GM12878 (cell line): ENCODE measurements around the gene SPINK13. TPM values are rescaled to one million over a fixed set of nuclear protein-coding genes. Genes with fewer than 3 reads are reported as not detected.

Source experiments
- ATAC-seq: fragments of 200-7000 bp; cut with Tn5 transposase; 3 replicates; pipeline ENCODE4 v1.9.1; 2020; ENCODE audit warnings: mild to moderate bottlenecking, moderate library complexity
- BruUV-seq: library from RNA; stranded (reverse); fragments of 400-500 nt; replicated peaks from 2 replicates; lab custom pipeline; 2021; lab: Mats Ljungman, UMichigan
- CTCF ChIA-PET: fragments of 300-600 bp; sonication (Branson Sonifier 250); formaldehyde crosslinking; extraction: SDS; loops from one replicate; lab custom pipeline; 2021; ENCODE audit warnings: inconsistent platforms; lab: Yijun Ruan, JAX
- POLR2A ChIA-PET: fragments of 350-600 bp; formaldehyde crosslinking; extraction: SDS; loops from one replicate; lab custom pipeline; 2021; ENCODE audit warnings: inconsistent platforms; lab: Charles Lee
- RAD21 ChIA-PET: fragments of 300-600 bp; sonication (Branson Sonifier 250); formaldehyde crosslinking; loops from one replicate; lab custom pipeline; 2023; ENCODE audit warnings: antibody characterized with exemption; ENCODE audit not compliant: unreplicated experiment; lab: Charles Lee
- SMC1A ChIA-PET: fragments of 300-600 bp; sonication (Branson Sonifier 250); formaldehyde crosslinking; loops from one replicate; lab custom pipeline; 2023; ENCODE audit not compliant: unreplicated experiment, uncharacterized antibody; lab: Charles Lee
- DNase-seq: peaks from one replicate; pipeline ENCODE4 v3.0.0-alpha.2; 2011; ENCODE audit warnings: low read depth, low spot score
- FAIRE-seq: peaks from 3 replicates; lab custom pipeline; 2011; peaks lifted over from hg19 to GRCh38; lab: Jason Lieb, UNC
- H2AFZ ChIP-seq: 2 replicates; pipeline ENCODE4 v1.6.0; 2011; ENCODE audit warnings: low read depth, low read length, control low read depth; ENCODE audit not compliant: control insufficient read depth
- H3K27ac ChIP-seq: 2 replicates; pipeline ENCODE4 v1.5.1; 2011; ENCODE audit warnings: control low read depth; ENCODE audit not compliant: control insufficient read depth, insufficient read depth
- H3K27me3 ChIP-seq, 2 experiments: replicated peaks in 1 of 2; 2 replicates each; pipeline versions ENCODE4 v1.6.0 to v1.6.1; 2011; ENCODE audit warnings: low read length in 1 of 2; ENCODE audit not compliant: control insufficient read depth in 2 of 2, insufficient read depth in 2 of 2
- H3K36me3 ChIP-seq, 2 experiments: 2 replicates each; pipeline ENCODE4 v1.5.1; 2011; ENCODE audit warnings: low read length in 1 of 2; ENCODE audit not compliant: control insufficient read depth in 2 of 2, insufficient read depth in 2 of 2
- H3K4me1 ChIP-seq: 2 replicates; pipeline ENCODE4 v1.6.1; 2011; ENCODE audit warnings: mild to moderate bottlenecking, low read length, moderate library complexity, mixed read lengths; ENCODE audit not compliant: control insufficient read depth, insufficient read depth
- H3K4me2 ChIP-seq: 2 replicates; pipeline ENCODE4 v1.6.0; 2011; ENCODE audit warnings: control low read depth; ENCODE audit not compliant: control insufficient read depth, insufficient read depth
- H3K4me3 ChIP-seq: fragments of 200-600 bp; sonication (generic); 2 replicates; pipeline ENCODE4 v1.5.1; 2016
- H3K79me2 ChIP-seq: 2 replicates; pipeline ENCODE4 v1.6.0; 2011; ENCODE audit warnings: low read length; ENCODE audit not compliant: control insufficient read depth, insufficient read depth
- H3K9ac ChIP-seq: 2 replicates; pipeline ENCODE4 v1.8.0; 2011; ENCODE audit warnings: low read length, control low read depth, mixed read lengths; ENCODE audit not compliant: control insufficient read depth, insufficient read depth
- H3K9me3 ChIP-seq: replicated peaks from 3 replicates; pipeline ENCODE4 v1.5.1; 2011; ENCODE audit warnings: mild to moderate bottlenecking, low read length; ENCODE audit not compliant: control insufficient read depth, insufficient read depth
- H4K20me1 ChIP-seq: 2 replicates; pipeline ENCODE4 v1.6.0; 2011; ENCODE audit not compliant: control insufficient read depth, insufficient read depth
- FOXK2 ChIP-seq: fragments of 450-650 bp; IDR thresholded peaks from 2 replicates; pipeline ENCODE4 v1.6.1; 2017; ENCODE audit warnings: mild to moderate bottlenecking, moderate library complexity
- JUNB ChIP-seq: IDR thresholded peaks from 2 replicates; pipeline ENCODE4 v1.6.1; 2016; ENCODE audit warnings: antibody characterized with exemption, mild to moderate bottlenecking
- PML ChIP-seq: IDR thresholded peaks from 2 replicates; pipeline ENCODE4 v1.6.1; 2012; ENCODE audit warnings: low read length, inconsistent platforms
- SMC3 ChIP-seq: IDR thresholded peaks from 2 replicates; pipeline ENCODE4 v1.6.1; 2011; ENCODE audit warnings: low read length, improper control_type of control experiment, borderline replicate concordance
- STAT3 ChIP-seq: IDR thresholded peaks from 2 replicates; pipeline ENCODE4 v1.6.1; 2011; ENCODE audit warnings: low read depth, low read length, improper control_type of control experiment
- WGBS: methylation state at CpG from one replicate; pipeline ENCODE4 v1.1.6; 2016; ENCODE audit warnings: low lambda C conversion rate; ENCODE audit not compliant: insufficient replicate concordance, insufficient coverage; ENCODE audit errors: missing lambda C conversion rate; 5-methylcytosine and 5-hydroxymethylcytosine counted together
- in situ Hi-C: fragments of 300-500 bp; cut with MboI; formaldehyde crosslinking; loops from 9 replicates; pipeline ENCODE4 v1.14.3; 2018; ENCODE audit warnings: mixed read lengths
- intact Hi-C: fragments of 100-400 bp; cut with micrococcal nuclease; formaldehyde crosslinking; loops from one replicate; pipeline ENCODE4 v1.14.2; 2022; ENCODE audit not compliant: unreplicated experiment
- polyA plus RNA-seq, 11 experiments: library from polyadenylated mRNA; depleted of rRNA in 4 of 11; unstranded in 6 of 11; stranded (reverse) in 5 of 11; fragments of >200 nt; fragmentation: Nextera tagmentation in 4 of 11; fragmentation: Illumina TruSeq in 1 of 11; extraction: Ambion mirVana in 4 of 11; extraction: Trizol in 1 of 11; gene quantifications; 1 replicate in 1 of 11; 2 replicates in 10 of 11; pipeline versions ENCODE4 v1.2.1 to v1.2.3, GENCODE V29; 2011 to 2016; ENCODE audit warnings: inconsistent platforms in 2 of 11, missing spikeins in 2 of 11, low read depth in 1 of 11
- total RNA-seq, 4 experiments: library from RNA; depleted of rRNA in 3 of 4; stranded (reverse); fragments of >200 nt in 3 of 4; fragmentation: Illumina TruSeq in 1 of 4; extraction: Trizol in 1 of 4; gene quantifications; 2 replicates each; pipeline versions ENCODE4 v1.2.1 to v1.2.3, GENCODE V29; 2013 to 2021
- TF ChIP-seq, protein P1 (sequence below): fragments of 450-650 bp; IDR thresholded peaks from 2 replicates; pipeline ENCODE4 v1.6.1; 2018; ENCODE audit warnings: mild to moderate bottlenecking, low read depth, moderate library complexity; ENCODE audit not compliant: partially characterized antibody
- TF ChIP-seq, protein P2 (sequence below): fragments of 450-650 bp; formaldehyde crosslinking; IDR thresholded peaks from 2 replicates; pipeline ENCODE4 v1.4.0; 2022; ENCODE audit warnings: mild to moderate bottlenecking, moderate library complexity

Gene SPINK13
- total and polyA plus RNA-seq, 10 of the 15 experiments (the other 5 are each of a cell fraction or from before 2014, with no cell fraction given) = 0.15 to 0.16 TPM; not detected in 8

DNA sequence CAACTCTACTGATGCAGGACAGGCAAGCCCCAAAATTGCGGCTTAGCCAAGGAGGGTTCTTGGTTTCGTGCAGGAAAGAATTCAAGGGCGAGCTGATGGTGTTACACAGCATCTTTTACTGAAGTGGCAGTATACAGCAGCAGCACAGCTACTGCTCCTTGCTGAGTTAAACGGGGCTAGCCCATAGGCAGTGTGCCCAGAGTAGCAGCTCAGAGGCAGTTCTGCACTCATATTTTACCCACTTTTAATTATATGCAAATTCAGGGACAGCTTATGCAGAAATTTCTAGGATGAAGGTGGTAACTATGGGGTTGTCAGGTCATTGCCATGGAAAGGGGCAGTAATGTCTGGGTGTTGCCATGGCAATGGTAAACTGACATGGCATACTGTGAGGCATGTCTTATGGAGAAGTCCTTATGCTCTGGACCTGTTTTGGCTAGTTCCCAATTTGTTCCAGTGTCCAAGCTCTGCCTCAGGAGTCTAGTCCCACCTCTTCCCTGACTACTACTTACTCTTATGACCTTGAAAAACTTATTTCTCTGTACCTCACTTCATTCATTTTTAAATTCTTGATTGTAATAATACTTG, 64.8 kb downstream of the SPINK13 start:
- no peak for FAIRE-seq
- SMC1A ChIA-PET = no interaction called here
- no peaks in the 10 kb centered on the region for H3K9me3 ChIP-seq
- no peaks in the 10 kb centered on the region for H4K20me1 ChIP-seq
- H2AFZ ChIP-seq = no peak overlapping the region
- intact Hi-C loops (no loop called here), in situ Hi-C loops (no loop called here)
- CTCF ChIA-PET = no interaction called here
- no peak overlapping the region for H3K4me3 ChIP-seq
- no TSS peak for BruUV-seq
- H3K36me3 ChIP-seq = no peaks in the 10 kb centered on the region
- H3K27me3 ChIP-seq = no peaks in the 10 kb centered on the region
- POLR2A ChIA-PET = no interaction called here
- no peak overlapping the region for H3K9ac ChIP-seq
- RAD21 ChIA-PET = no interaction called here
- no peak for DNase-seq
- H3K79me2 ChIP-seq = no peaks in the 10 kb centered on the region
- H3K27ac ChIP-seq = no peak overlapping the region
- no peak overlapping the region for H3K4me2 ChIP-seq
- ATAC-seq = no peak
- H3K4me1 ChIP-seq = no peaks in the 10 kb centered on the region
- TF ChIP-seq STAT3 = no peak
- TF ChIP-seq PML = no peak
- no peak for TF ChIP-seq JUNB
- 13% methylated on average over 4 of the region's 4 CpGs for WGBS

DNA sequence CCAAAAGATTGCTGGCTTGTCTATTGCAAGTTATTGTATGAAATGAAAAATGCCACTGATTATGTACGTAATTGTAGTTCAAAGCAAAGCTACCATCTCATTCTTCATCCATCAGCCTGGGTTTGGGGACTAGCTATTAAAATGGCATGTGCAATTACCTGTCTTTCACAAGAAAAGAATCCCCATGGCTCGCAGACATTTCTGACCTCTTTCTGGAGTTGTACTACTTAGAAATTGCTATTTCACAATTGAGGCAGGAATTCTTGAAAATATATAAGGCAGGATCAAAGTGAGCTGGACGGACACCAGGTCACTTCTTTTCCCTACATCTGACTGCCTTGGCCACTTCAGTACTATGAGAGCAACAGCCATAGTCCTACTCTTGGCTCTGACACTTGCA, 66.7 kb downstream of the SPINK13 start, which contains the start of gene SPINK9:
Gene SPINK9, plus strand, starts transcription at position 301 of the 400 bp plus-strand sequence. Its CDS starts 55 bp downstream, at position 356.
- no TSS peak for BruUV-seq
- ChIA-PET CTCF (no interaction called here), SMC1A (no interaction called here), RAD21 (no interaction called here), POLR2A (no interaction called here)
- Histone ChIP-seq H3K4me2 (no peak within 1 kb of the TSS), H3K4me1 (no peaks in the 10 kb centered on the region), H3K9me3 (no peaks in the 10 kb centered on the region), H3K27me3 (no peaks in the 10 kb centered on the region), H4K20me1 (no peaks in the 10 kb centered on the region), H3K79me2 (no peaks in the 10 kb centered on the region), H3K4me3 (no peak within 1 kb of the TSS), H2AFZ (no peak within 1 kb of the TSS), H3K9ac (no peak within 1 kb of the TSS), H3K27ac (no peak within 1 kb of the TSS), H3K36me3 (no peaks in the 10 kb centered on the region)
- TF ChIP-seq, protein P1, sequence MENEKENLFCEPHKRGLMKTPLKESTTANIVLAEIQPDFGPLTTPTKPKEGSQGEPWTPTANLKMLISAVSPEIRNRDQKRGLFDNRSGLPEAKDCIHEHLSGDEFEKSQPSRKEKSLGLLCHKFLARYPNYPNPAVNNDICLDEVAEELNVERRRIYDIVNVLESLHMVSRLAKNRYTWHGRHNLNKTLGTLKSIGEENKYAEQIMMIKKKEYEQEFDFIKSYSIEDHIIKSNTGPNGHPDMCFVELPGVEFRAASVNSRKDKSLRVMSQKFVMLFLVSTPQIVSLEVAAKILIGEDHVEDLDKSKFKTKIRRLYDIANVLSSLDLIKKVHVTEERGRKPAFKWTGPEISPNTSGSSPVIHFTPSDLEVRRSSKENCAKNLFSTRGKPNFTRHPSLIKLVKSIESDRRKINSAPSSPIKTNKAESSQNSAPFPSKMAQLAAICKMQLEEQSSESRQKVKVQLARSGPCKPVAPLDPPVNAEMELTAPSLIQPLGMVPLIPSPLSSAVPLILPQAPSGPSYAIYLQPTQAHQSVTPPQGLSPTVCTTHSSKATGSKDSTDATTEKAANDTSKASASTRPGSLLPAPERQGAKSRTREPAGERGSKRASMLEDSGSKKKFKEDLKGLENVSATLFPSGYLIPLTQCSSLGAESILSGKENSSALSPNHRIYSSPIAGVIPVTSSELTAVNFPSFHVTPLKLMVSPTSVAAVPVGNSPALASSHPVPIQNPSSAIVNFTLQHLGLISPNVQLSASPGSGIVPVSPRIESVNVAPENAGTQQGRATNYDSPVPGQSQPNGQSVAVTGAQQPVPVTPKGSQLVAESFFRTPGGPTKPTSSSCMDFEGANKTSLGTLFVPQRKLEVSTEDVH = no peak
- no peak for TF ChIP-seq SMC3
- TF ChIP-seq PML = no peak
- TF ChIP-seq, protein P2, sequence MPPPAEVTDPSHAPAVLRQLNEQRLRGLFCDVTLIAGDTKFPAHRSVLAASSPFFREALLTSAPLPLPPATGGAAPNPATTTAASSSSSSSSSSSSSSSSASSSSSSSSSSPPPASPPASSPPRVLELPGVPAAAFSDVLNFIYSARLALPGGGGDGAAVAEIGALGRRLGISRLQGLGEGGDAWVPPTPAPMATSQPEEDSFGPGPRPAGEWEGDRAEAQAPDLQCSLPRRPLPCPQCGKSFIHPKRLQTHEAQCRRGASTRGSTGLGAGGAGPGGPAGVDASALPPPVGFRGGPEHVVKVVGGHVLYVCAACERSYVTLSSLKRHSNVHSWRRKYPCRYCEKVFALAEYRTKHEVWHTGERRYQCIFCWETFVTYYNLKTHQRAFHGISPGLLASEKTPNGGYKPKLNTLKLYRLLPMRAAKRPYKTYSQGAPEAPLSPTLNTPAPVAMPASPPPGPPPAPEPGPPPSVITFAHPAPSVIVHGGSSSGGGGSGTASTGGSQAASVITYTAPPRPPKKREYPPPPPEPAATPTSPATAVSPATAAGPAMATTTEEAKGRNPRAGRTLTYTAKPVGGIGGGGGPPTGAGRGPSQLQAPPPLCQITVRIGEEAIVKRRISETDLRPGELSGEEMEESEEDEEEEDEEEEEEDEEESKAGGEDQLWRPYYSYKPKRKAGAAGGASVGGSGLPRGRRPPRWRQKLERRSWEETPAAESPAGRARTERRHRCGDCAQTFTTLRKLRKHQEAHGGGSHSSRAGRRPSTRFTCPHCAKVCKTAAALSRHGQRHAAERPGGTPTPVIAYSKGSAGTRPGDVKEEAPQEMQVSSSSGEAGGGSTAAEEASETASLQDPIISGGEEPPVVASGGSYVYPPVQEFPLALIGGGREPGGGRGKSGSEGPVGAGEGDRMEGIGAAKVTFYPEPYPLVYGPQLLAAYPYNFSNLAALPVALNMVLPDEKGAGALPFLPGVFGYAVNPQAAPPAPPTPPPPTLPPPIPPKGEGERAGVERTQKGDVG = no peak
- TF ChIP-seq FOXK2 = no peak
- intact Hi-C loops = no loop called here
- in situ Hi-C loops = no loop called here
- 27% methylated on average over 3 of the region's 3 CpGs for WGBS
- DNase-seq = no peak
- FAIRE-seq = no peak
- ATAC-seq = no peak
